Neural progenitor cell (in vitro differentiated cells): ENCODE measurements around the gene LGMN.
"Not testable (repeated sequence)": the region's sequence is repeated elsewhere in the genome, so short reads cannot be mapped to it uniquely, and the experiment has no call there.

Experiments
- EZH2 ChIP-seq: fragments of 200-600 bp; sonication (generic); IDR thresholded peaks from 2 replicates; pipeline ENCODE4 v1.6.1; 2017; ENCODE audit warnings: antibody characterized with exemption, mild to moderate bottlenecking, moderate library complexity
- EZH2phosphoT487 ChIP-seq: fragments of 200-600 bp; sonication (generic); IDR thresholded peaks from 2 replicates; pipeline ENCODE4 v1.6.1; 2017; ENCODE audit warnings: antibody characterized with exemption
- TF ChIP-seq, protein P1 (sequence below): fragments of 200-600 bp; sonication (generic); IDR thresholded peaks from 2 replicates; pipeline ENCODE4 v1.5.1; 2017; ENCODE audit warnings: antibody characterized with exemption, mild to moderate bottlenecking

DNA sequence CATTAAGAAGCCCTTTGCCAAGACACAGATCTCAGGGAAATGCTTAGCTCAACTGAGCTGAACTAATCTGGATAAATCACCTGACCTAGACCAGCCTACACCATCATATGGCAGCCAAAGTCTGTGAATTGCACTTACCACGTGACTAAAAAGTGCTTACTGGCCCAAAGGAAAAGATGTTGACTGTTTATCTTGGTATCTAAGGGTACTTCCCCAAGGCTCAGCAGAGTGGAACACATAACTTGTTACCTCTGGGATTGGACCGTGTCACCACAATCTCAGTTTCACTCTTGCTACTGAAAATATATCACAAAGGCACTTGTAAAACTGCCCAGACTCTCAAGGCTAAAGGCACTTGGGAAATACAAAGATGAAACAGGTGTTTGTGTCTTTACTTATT lies 26.9 kb upstream of the LGMN start:
- not testable (repeated sequence) for TF ChIP-seq EZH2phosphoT487, EZH2
- TF ChIP-seq, protein P1, sequence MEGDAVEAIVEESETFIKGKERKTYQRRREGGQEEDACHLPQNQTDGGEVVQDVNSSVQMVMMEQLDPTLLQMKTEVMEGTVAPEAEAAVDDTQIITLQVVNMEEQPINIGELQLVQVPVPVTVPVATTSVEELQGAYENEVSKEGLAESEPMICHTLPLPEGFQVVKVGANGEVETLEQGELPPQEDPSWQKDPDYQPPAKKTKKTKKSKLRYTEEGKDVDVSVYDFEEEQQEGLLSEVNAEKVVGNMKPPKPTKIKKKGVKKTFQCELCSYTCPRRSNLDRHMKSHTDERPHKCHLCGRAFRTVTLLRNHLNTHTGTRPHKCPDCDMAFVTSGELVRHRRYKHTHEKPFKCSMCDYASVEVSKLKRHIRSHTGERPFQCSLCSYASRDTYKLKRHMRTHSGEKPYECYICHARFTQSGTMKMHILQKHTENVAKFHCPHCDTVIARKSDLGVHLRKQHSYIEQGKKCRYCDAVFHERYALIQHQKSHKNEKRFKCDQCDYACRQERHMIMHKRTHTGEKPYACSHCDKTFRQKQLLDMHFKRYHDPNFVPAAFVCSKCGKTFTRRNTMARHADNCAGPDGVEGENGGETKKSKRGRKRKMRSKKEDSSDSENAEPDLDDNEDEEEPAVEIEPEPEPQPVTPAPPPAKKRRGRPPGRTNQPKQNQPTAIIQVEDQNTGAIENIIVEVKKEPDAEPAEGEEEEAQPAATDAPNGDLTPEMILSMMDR = not testable (repeated sequence)
